ENCODE measurements around the gene ZNF385A. TPM values are rescaled to one million over a fixed set of nuclear protein-coding genes. Genes with fewer than 3 reads are reported as not detected.
A peak's percentile ranks its signal among the peaks of the same experiment; 100 is the strongest.

Gene ZNF385A
- total and polyA plus RNA-seq, 2 of the 8 experiments (the other 6 are each of a cell fraction or from before 2014, with no cell fraction given) = 5.2 to 14.3 TPM

DNA sequence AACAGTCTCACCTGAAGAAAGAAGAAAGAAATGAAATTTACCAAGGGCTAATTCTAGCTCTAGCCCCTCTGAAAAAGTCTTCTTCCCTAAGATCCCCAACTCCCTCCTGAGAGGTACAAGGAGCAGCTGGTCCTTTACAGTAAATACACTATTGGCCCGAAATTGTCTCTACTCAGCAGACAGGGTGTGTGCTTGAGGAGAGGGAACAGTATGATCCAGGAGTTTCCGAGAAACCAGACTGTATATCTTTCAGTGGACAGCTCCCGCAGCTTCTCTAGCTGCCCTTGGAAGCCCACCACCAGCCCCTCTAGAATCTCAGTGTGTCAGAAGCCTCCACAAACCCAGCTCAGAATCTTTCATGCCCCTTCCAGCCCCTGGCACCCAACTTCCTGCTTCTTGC is 28.3 kb downstream of the ZNF385A start:
- Histone ChIP-seq H3K4ac (replicated peaks; ENCODE audit: insufficient read length, low read depth, low read length) (no peak overlapping the region), H3K27ac (ENCODE audit: low read depth, low read length) (peak overlapping the region; percentile 46; the same call in 1 of the 2 replicates), H4K91ac (replicated peaks; ENCODE audit: insufficient read length, low read length) (no peak overlapping the region), H4K20me1 (replicated peaks in 1 of 2; ENCODE audit: control insufficient read depth in 1 of 2, insufficient read depth in 2 of 2, low read length in 2 of 2) (no peaks in the 10 kb centered on the region), H4K5ac (ENCODE audit: insufficient read length, low read depth, low read length) (no peak overlapping the region), H3K4me3 (ENCODE audit: extremely low read depth in 1 of 4, insufficient read depth in 2 of 4, low read depth in 3 of 4, low read length in 4 of 4) (no peak overlapping the region), H2BK12ac (ENCODE audit: low read depth, low read length) (peak overlapping the region; percentile 61; the same call in 1 of the 2 replicates), H3K79me1 (ENCODE audit: low read depth, low read length) (no peaks in the 10 kb centered on the region), H2BK15ac (ENCODE audit: low read length) (no peak overlapping the region; the same call in 1 of the 2 replicates), H4K8ac (ENCODE audit: extremely low read depth, insufficient read depth, low read length) (no peak overlapping the region), H3K23ac (ENCODE audit: insufficient read length) (no peak overlapping the region), H3K9me3 (ENCODE audit: insufficient read depth in 2 of 2, low read depth in 1 of 2, low read length in 1 of 2) (no peaks in the 10 kb centered on the region), H3K4me2 (ENCODE audit: insufficient read depth in 1 of 2, low read depth in 2 of 2, low read length in 2 of 2) (peak overlapping the region; percentile 39 to 88; a peak in 1 of 4 replicates), H3K56ac (replicated peaks; ENCODE audit: insufficient read length, low read depth, low read length) (no peak overlapping the region), H3K36me3 (ENCODE audit: control insufficient read depth in 2 of 4, insufficient read depth in 4 of 4, low read length in 3 of 4) (no peaks in the 10 kb centered on the region), H2BK20ac (ENCODE audit: low read length) (peak overlapping the region; percentile 75), H3K79me2 (ENCODE audit: control insufficient read depth in 1 of 2, insufficient read depth in 2 of 2, low read length in 2 of 2) (no peaks in the 10 kb centered on the region), H3K18ac (ENCODE audit: extremely low read depth, low read length) (no peak overlapping the region), H3K27me3 (replicated peaks in 1 of 4; ENCODE audit: control insufficient read depth in 3 of 4, extremely low read depth in 1 of 4, insufficient read depth in 3 of 4, low read length in 3 of 4) (peaks cover 0 to 2% (median under 1%) of the 10 kb centered on the region in 4 experiments; a peak in 2 of 7 replicates), H2BK5ac (ENCODE audit: low read depth, low read length) (0 out of 2 replicates have a peak overlapping the region, but pooled peaks have one; percentile 8), H3K9ac (replicated peaks in 1 of 4; ENCODE audit: extremely low read depth in 1 of 4, low read depth in 3 of 4, low read length in 3 of 4) (no peak overlapping the region), H3K4me1 (replicated peaks in 1 of 4; ENCODE audit: control insufficient read depth in 3 of 4, insufficient read depth in 4 of 4, low read length in 3 of 4) (peaks cover 29 to 67% (median 35%) of the 10 kb centered on the region in 4 experiments), H2AFZ (ENCODE audit: low read length) (no peak overlapping the region), H3K14ac (ENCODE audit: insufficient read length) (no peak overlapping the region), H3K23me2 (ENCODE audit: low read depth, low read length) (peaks cover 17% of the 10 kb centered on the region), H2AK5ac (ENCODE audit: low read depth, low read length) (no peak overlapping the region), H2BK120ac (replicated peaks; ENCODE audit: low read depth, low read length) (no peak overlapping the region)
- WGBS, 2 experiments (ENCODE audit: extremely low coverage in 1 of 2, insufficient coverage in 1 of 2, insufficient read length in 1 of 2, insufficient replicate concordance in 2 of 2, low coverage in 1 of 2, low lambda C conversion rate in 2 of 2, missing lambda C conversion rate in 1 of 2) = 85% methylated on average over 3 of the region's 3 CpGs; no CpG with 5 or more reads in 1 of the 2 experiments
- ChIA-PET CTCF (ENCODE audit: partially characterized antibody) (interaction anchor here (0.5 to 9.2 kb wide), 13 partner anchors 12 to 347 kb away, joined by 3 to 348 read pairs (median 8); partner anchors contain the start of genes COPZ1, HOXC8, NFE2 and ZNF385A), POLR2A (ENCODE audit: partially characterized antibody) (interaction anchor here (0.9 to 9.2 kb wide), 12 partner anchors 9 to 97 kb away, joined by 3 to 133 read pairs (median 6); partner anchors contain the start of genes CBX5 and HNRNPA1)
- TF ChIP-seq TAF7 (optimal IDR thresholded peaks at IDR 0.05; ENCODE audit: borderline replicate concordance, low read depth, low read length) (no peak), SIN3A (conservative IDR thresholded peaks at IDR 0.05 in 1 of 2, IDR thresholded peaks at IDR 0.05 in 1 of 2; ENCODE audit: low read depth in 1 of 2, low read length in 2 of 2) (no peak), TAF1 (IDR thresholded peaks at IDR 0.05; ENCODE audit: low read depth, low read length) (no peak), SUZ12 (IDR thresholded peaks at IDR 0.05; ENCODE audit: low read length) (no peak), TCF12 (IDR thresholded peaks at IDR 0.05; ENCODE audit: low read depth, low read length) (no peak)
- TF ChIP-seq, protein P1, sequence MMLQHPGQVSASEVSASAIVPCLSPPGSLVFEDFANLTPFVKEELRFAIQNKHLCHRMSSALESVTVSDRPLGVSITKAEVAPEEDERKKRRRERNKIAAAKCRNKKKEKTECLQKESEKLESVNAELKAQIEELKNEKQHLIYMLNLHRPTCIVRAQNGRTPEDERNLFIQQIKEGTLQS (IDR thresholded peaks at IDR 0.05; ENCODE audit: insufficient read depth, low read depth, low read length) = no peak
- DNase-seq (ENCODE audit: low read depth in 1 of 2, low spot score in 2 of 2) = peak in 1 of 2 experiments; percentile 30
- no peak for FAIRE-seq
